HepG2 (cell line): ENCODE measurements around the gene ZNF394. TPM values are rescaled to one million over a fixed set of nuclear protein-coding genes. Genes with fewer than 3 reads are reported as not detected.

Experiments used
- ATAC-seq: fragments of 200-7000 bp; cut with Tn5 transposase; 3 replicates; pipeline ENCODE4 v1.9.1; 2020; ENCODE audit warnings: mild to moderate bottlenecking, moderate library complexity
- Bru-seq: library from RNA; stranded (reverse); fragments of 400-500 nt; gene quantifications from one replicate; lab custom pipeline; 2021; lab: Mats Ljungman, UMichigan
- BruChase-seq, 2 experiments: library from RNA; stranded (reverse); fragments of 400-500 nt; gene quantifications; one replicate each; lab custom pipeline; 2021; lab: Mats Ljungman, UMichigan
- BruUV-seq: library from RNA; stranded (reverse); fragments of 400-500 nt; replicated peaks from 2 replicates; lab custom pipeline; 2021; lab: Mats Ljungman, UMichigan
- CTCF ChIA-PET: fragments of 300-600 bp; formaldehyde crosslinking; extraction: SDS; loops from one replicate; lab custom pipeline; 2021; ENCODE audit warnings: low total read pairs, inconsistent platforms, low intra/inter-chr PET ratio; lab: Yijun Ruan, JAX
- POLR2A ChIA-PET: fragments of 350-600 bp; sonication (Branson Sonifier 250); formaldehyde crosslinking; loops from one replicate; lab custom pipeline; 2020; ENCODE audit warnings: antibody characterized with exemption, inconsistent platforms; lab: Yijun Ruan, JAX
- DNase-seq: peaks from one replicate; pipeline ENCODE4 v3.0.0-alpha.2; 2015; ENCODE audit warnings: low spot score
- FAIRE-seq: peaks from 3 replicates; lab custom pipeline; 2011; peaks lifted over from hg19 to GRCh38; lab: Jason Lieb, UNC
- H2AFZ ChIP-seq: one replicate; pipeline ENCODE4 v1.6.1; 2011; ENCODE audit warnings: low read length, inconsistent platforms
- H3K27ac ChIP-seq: fragments of 300-600 bp; 3 replicates; pipeline ENCODE4 v1.8.0; 2011; ENCODE audit warnings: mixed run types, mild to moderate bottlenecking, mixed read lengths, low read length, inconsistent platforms; ENCODE audit not compliant: insufficient read depth; ENCODE audit errors: extremely low read length
- H3K27me3 ChIP-seq, 2 experiments: fragments of 200-600 bp in 1 of 2; 2 replicates in 1 of 2; 3 replicates in 1 of 2; pipeline versions ENCODE4 v1.6.0 to v1.8.0; 2011; ENCODE audit warnings: low read length in 2 of 2, mild to moderate bottlenecking in 2 of 2, moderate library complexity in 2 of 2, inconsistent platforms in 1 of 2; ENCODE audit not compliant: insufficient read depth in 2 of 2, control insufficient read depth in 1 of 2
- H3K36me3 ChIP-seq, 2 experiments: fragments of 200-600 bp in 1 of 2; replicated peaks in 1 of 2; 2 replicates in 1 of 2; 3 replicates in 1 of 2; pipeline versions ENCODE4 v1.5.1 to v1.8.0; 2011; ENCODE audit warnings: low read length in 2 of 2, inconsistent platforms in 1 of 2; ENCODE audit not compliant: insufficient read depth in 2 of 2, control insufficient read depth in 1 of 2
- H3K4me1 ChIP-seq: 2 replicates; pipeline ENCODE4 v1.5.1; 2012; ENCODE audit warnings: low read length, inconsistent platforms; ENCODE audit not compliant: insufficient read depth
- H3K4me2 ChIP-seq: 2 replicates; pipeline ENCODE4 v1.6.0; 2011; ENCODE audit warnings: low read depth, low read length, inconsistent platforms
- H3K4me3 ChIP-seq, 3 experiments: fragments of 200-600 bp in 1 of 3; sonication (generic), shearing (Covaris generic) in 1 of 3; replicated peaks in 1 of 3; 2 replicates each; pipeline ENCODE4 v1.5.1; 2011 to 2016; ENCODE audit warnings: low read length in 3 of 3, inconsistent platforms in 2 of 3, low read depth in 2 of 3, mild to moderate bottlenecking in 2 of 3, control low read depth in 1 of 3, mixed read lengths in 1 of 3; ENCODE audit not compliant: insufficient read depth in 1 of 3
- H3K79me2 ChIP-seq: one replicate; pipeline ENCODE4 v1.6.1; 2011; ENCODE audit warnings: low read length, inconsistent platforms; ENCODE audit not compliant: insufficient read depth
- H3K9ac ChIP-seq: 2 replicates; pipeline ENCODE4 v1.6.0; 2011; ENCODE audit warnings: mild to moderate bottlenecking, low read depth, low read length, inconsistent platforms; ENCODE audit not compliant: insufficient read depth
- H3K9me3 ChIP-seq: 2 replicates; pipeline ENCODE4 v1.5.1; 2012; ENCODE audit warnings: mild to moderate bottlenecking, low read length
- H4K20me1 ChIP-seq: 2 replicates; pipeline ENCODE4 v1.6.0; 2011; ENCODE audit warnings: inconsistent platforms, mild to moderate bottlenecking, low read length, moderate library complexity; ENCODE audit not compliant: insufficient read depth
- ARNTL ChIP-seq: sonication (generic); formaldehyde crosslinking; IDR thresholded peaks from 2 replicates; pipeline ENCODE4 v1.4.0; 2020; ENCODE audit warnings: mild to moderate bottlenecking, missing genetic modification reagents
- LBX2 ChIP-seq: sonication (generic); formaldehyde crosslinking; IDR thresholded peaks from 2 replicates; pipeline ENCODE4 v1.5.0; 2020; ENCODE audit warnings: missing genetic modification reagents, mild to moderate bottlenecking, borderline replicate concordance
- MEF2D ChIP-seq: sonication (generic); formaldehyde crosslinking; IDR thresholded peaks from 2 replicates; pipeline ENCODE4 v1.5.1; 2020; ENCODE audit warnings: mild to moderate bottlenecking, missing genetic modification reagents
- NKX3-1 ChIP-seq: sonication (generic); formaldehyde crosslinking; IDR thresholded peaks from 2 replicates; pipeline ENCODE4 v1.5.0; 2020; ENCODE audit warnings: missing genetic modification reagents
- PCBP1 ChIP-seq: fragments of 200-400 bp; formaldehyde crosslinking; IDR thresholded peaks from 2 replicates; pipeline ENCODE4 v1.6.1; 2017; ENCODE audit warnings: mild to moderate bottlenecking, low read depth, low read length, borderline replicate concordance
- REL ChIP-seq: sonication (generic); formaldehyde crosslinking; conservative IDR thresholded peaks from 2 replicates; pipeline ENCODE4 v1.8.0; 2022; ENCODE audit warnings: mild to moderate bottlenecking, missing genetic modification reagents, moderate library complexity
- SP4 ChIP-seq: sonication (generic); formaldehyde crosslinking; IDR thresholded peaks from 2 replicates; pipeline ENCODE4 v1.8.1; 2023; ENCODE audit warnings: mild to moderate bottlenecking, missing genetic modification reagents
- THAP9 ChIP-seq: sonication (generic); formaldehyde crosslinking; IDR thresholded peaks from 2 replicates; pipeline ENCODE4; 2020; ENCODE audit warnings: missing genetic modification reagents, mild to moderate bottlenecking, borderline replicate concordance
- ZNF260 ChIP-seq: sonication (generic); formaldehyde crosslinking; IDR thresholded peaks from 2 replicates; pipeline ENCODE4 v1.4.0; 2020; ENCODE audit warnings: missing genetic modification reagents, low read depth, mild to moderate bottlenecking, borderline replicate concordance
- ZNF770 ChIP-seq: sonication (generic); formaldehyde crosslinking; IDR thresholded peaks from 2 replicates; pipeline ENCODE4 v1.5.0; 2020; ENCODE audit warnings: mild to moderate bottlenecking, missing genetic modification reagents
- WGBS: methylation state at CpG from one replicate; pipeline ENCODE4 v1.1.6; 2017; ENCODE audit warnings: low lambda C conversion rate; 5-methylcytosine and 5-hydroxymethylcytosine counted together
- in situ Hi-C: cut with HindIII; loops from 2 replicates; pipeline ENCODE4 v1.10.0; 2017; ENCODE audit warnings: low pct_unique_long_range_greater_than_20kb; ENCODE audit not compliant: extremely low pct_ligation_motif_present
- intact Hi-C: fragments of 100-400 bp; cut with micrococcal nuclease; formaldehyde crosslinking; loops from one replicate; pipeline ENCODE4 v1.10.0; 2022; ENCODE audit not compliant: unreplicated experiment
- long read RNA-seq, 2 experiments: library from RNA in 1 of 2; library from polyadenylated mRNA in 1 of 2; stranded (forward) in 1 of 2; unstranded in 1 of 2; transcript quantifications; one replicate each; pipeline ENCODE4 v2.0.0, GENCODE V29; 2019 to 2022
- polyA minus RNA-seq, 3 experiments: library from RNA; depleted of rRNA, polyadenylated mRNA; stranded (reverse); fragments of >200 nt; gene quantifications; 2 replicates each; pipeline ENCODE4 v1.2.3, GENCODE V29; 2011; ENCODE audit warnings: low replicate concordance in 1 of 3
- polyA plus RNA-seq, 8 experiments: library from polyadenylated mRNA; depleted of rRNA in 3 of 8; stranded (reverse) in 7 of 8; unstranded in 1 of 8; fragments of >200 nt; fragmentation: Illumina TruSeq in 4 of 8; extraction: Trizol in 4 of 8; gene quantifications; 2 replicates each; pipeline versions ENCODE4 v1.2.1 to v1.2.3, GENCODE V29; 2011 to 2016; ENCODE audit warnings: low read depth in 4 of 8, missing spikeins in 1 of 8, mixed read lengths in 1 of 8; ENCODE audit not compliant: insufficient read depth in 1 of 8
- total RNA-seq, 5 experiments: library from RNA; depleted of rRNA; stranded (reverse); fragments of >200 nt; fragmentation: Illumina TruSeq; extraction: Trizol; gene quantifications; 2 replicates each; pipeline ENCODE4 v1.2.3, GENCODE V29; 2016; ENCODE audit warnings: low read depth in 1 of 5

The ZNF394 gene
- total RNA-seq (2016; rRNA removed; fragmentation: Illumina TruSeq; extraction: Trizol), result 18.7 and 19.6 TPM in 2 replicates
- 14.4 and 15.6 TPM in 2 replicates for total RNA-seq (2016; cell fraction: cytosol; rRNA removed; fragmentation: Illumina TruSeq; extraction: Trizol; ENCODE audit: low read depth)
- total RNA-seq (2016; cell fraction: insoluble cytoplasmic fraction; rRNA removed; fragmentation: Illumina TruSeq; extraction: Trizol), result 17.1 and 18.1 TPM in 2 replicates
- total RNA-seq (2016; cell fraction: membrane; rRNA removed; fragmentation: Illumina TruSeq; extraction: Trizol), result 18.0 and 18.1 TPM in 2 replicates
- total RNA-seq (2016; cell fraction: nucleus; rRNA removed; fragmentation: Illumina TruSeq; extraction: Trizol), result 12.9 and 15.2 TPM in 2 replicates
- 7.8 and 8.6 TPM in 2 replicates for polyA plus RNA-seq (2011; rRNA removed)
- polyA plus RNA-seq (2011; cell fraction: cytosol; rRNA removed), result 6.9 and 7.2 TPM in 2 replicates
- 9.1 and 13.1 TPM in 2 replicates for polyA plus RNA-seq (2011; cell fraction: nucleus; rRNA removed)
- 7.0 and 7.3 TPM in 2 replicates for polyA plus RNA-seq (2012)
- 2.2 and 2.9 TPM in 2 replicates for polyA plus RNA-seq (2016; cell fraction: cytosol; fragmentation: Illumina TruSeq; extraction: Trizol; ENCODE audit: low read depth)
- 12.0 and 13.7 TPM in 2 replicates for polyA plus RNA-seq (2016; cell fraction: insoluble cytoplasmic fraction; fragmentation: Illumina TruSeq; extraction: Trizol; ENCODE audit: low read depth)
- polyA plus RNA-seq (2016; cell fraction: membrane; fragmentation: Illumina TruSeq; extraction: Trizol; ENCODE audit: low read depth), result 4.1 and 4.3 TPM in 2 replicates
- 20.5 and 23.9 TPM in 2 replicates for polyA plus RNA-seq (2016; cell fraction: nucleus; fragmentation: Illumina TruSeq; extraction: Trizol; ENCODE audit: insufficient read depth, low read depth)
- 9.5 and 16.3 TPM in 2 replicates for polyA minus RNA-seq (2011; rRNA and poly(A)+ RNA removed; ENCODE audit: low replicate concordance)
- polyA minus RNA-seq (2011; cell fraction: cytosol; rRNA and poly(A)+ RNA removed), result 7.2 and 9.4 TPM in 2 replicates
- 20.2 and 23.1 TPM in 2 replicates for polyA minus RNA-seq (2011; cell fraction: nucleus; rRNA and poly(A)+ RNA removed)
- Bru-seq, nascent RNA, result percentile 83 among the genes with signal in this experiment
- percentile 78 among the genes with signal in this experiment for BruChase-seq, experiment 1, labeled RNA remaining after a 6-hour chase
- BruChase-seq, experiment 2, labeled RNA remaining after a 2-hour chase, result percentile 84 among the genes with signal in this experiment
- long read RNA-seq, experiment 1, transcript ZNF394-203 (2 exons, 2,017 nt), result minor isoform, 5 of 15 reads
- long read RNA-seq, experiment 1, transcript ZNF394-201 (3 exons, 2,179 nt), result major isoform, 9 of 15 reads
- long read RNA-seq, experiment 1, partial matches to known transcripts, result 0 of 15 reads
- long read RNA-seq, experiment 1, other reads (novel, unspliced or antisense), result 1 of 15 reads
- long read RNA-seq, experiment 2, transcript ZNF394-201 (3 exons, 2,179 nt), result major isoform, 7 of 23 reads
- long read RNA-seq, experiment 2, partial matches to known transcripts, result 1 of 23 reads
- long read RNA-seq, experiment 2, other reads (novel, unspliced or antisense), result 11 of 23 reads

- Histone ChIP-seq H3K4me3 (peak within 1 kb of the TSS; percentile 75 to 99 (median 98)), H3K27me3 (no peaks in the 10 kb centered on the region; a peak in 1 of 5 replicates), H4K20me1 (peaks cover 17% of the 10 kb centered on the region), H3K27ac (peak within 1 kb of the TSS; percentile 85), H2AFZ (no peak within 1 kb of the TSS), H3K79me2 (peaks cover 40% of the 10 kb centered on the region), H3K9me3 (no peaks in the 10 kb centered on the region), H3K4me2 (peak within 1 kb of the TSS; percentile 90), H3K36me3 (peaks cover 2 to 9% of the 10 kb centered on the region in 2 experiments; a peak in 3 of 5 replicates), H3K4me1 (peaks cover 21% of the 10 kb centered on the region), H3K9ac (peak within 1 kb of the TSS; percentile 85)
- ATAC-seq (peak; percentile 72), FAIRE-seq (peak; percentile 81), DNase-seq (peak; percentile 90)
- in situ Hi-C loops, result no loop called here
- WGBS, result 1% methylated on average over 31 of the region's 68 CpGs
- POLR2A ChIA-PET, result interaction anchor here (0.7 to 4.5 kb wide), 16 partner anchors 11 to 476 kb away, joined by 3 to 31 read pairs (median 4); partner anchors contain the start of genes ATP5MF, AZGP1, BUD31 and CPSF4
- TSS peak; percentile 91 for BruUV-seq
- CTCF ChIA-PET, result no interaction called here
- intact Hi-C loops, result loop anchor here (5.0 kb wide), 1 partner anchor 57 kb away; the partner anchor contains the start of gene ZNF655
- TF ChIP-seq ZNF770 (CRISPR knock-in tag), result no peak
- no peak for TF ChIP-seq ZNF260
- no peak; the same call in none of the 2 replicates for TF ChIP-seq ARNTL
- no peak for TF ChIP-seq PCBP1
- TF ChIP-seq NKX3-1 (CRISPR knock-in tag), result no peak
- TF ChIP-seq THAP9 (CRISPR knock-in tag), result no peak; the same call in 1 of the 2 replicates
- no peak for TF ChIP-seq LBX2
- TF ChIP-seq MEF2D (CRISPR knock-in tag), result peak; percentile 61; the same call in 1 of the 2 replicates
- TF ChIP-seq REL (CRISPR knock-in tag), result no peak
- peak; percentile 36; the same call in 1 of the 2 replicates for TF ChIP-seq SP4 (CRISPR knock-in tag)
These were observed at the start of gene ZNF394 for GRCh38 chr7:99499721-99500636. ZNF394 (minus strand) TSS chr7:99500281; CDS start chr7:99500093, 188 bp downstream.
